OCI-LY3 (cell line): ENCODE results near the gene EYA4.

Experiments used
- CTCF ChIP-seq: fragments of 200-600, 300-600 bp; sonication (generic); IDR thresholded peaks from 2 replicates; pipeline ENCODE4 v1.5.1; 2014; ENCODE audit warnings: antibody characterized with exemption, low read length, low read depth
- EZH2phosphoT487 ChIP-seq: fragments of 200-600 bp; shearing (Covaris generic); IDR thresholded peaks from 2 replicates; pipeline ENCODE4 v1.6.1; 2018; ENCODE audit warnings: antibody characterized with exemption, mixed run types, low read depth

DNA sequence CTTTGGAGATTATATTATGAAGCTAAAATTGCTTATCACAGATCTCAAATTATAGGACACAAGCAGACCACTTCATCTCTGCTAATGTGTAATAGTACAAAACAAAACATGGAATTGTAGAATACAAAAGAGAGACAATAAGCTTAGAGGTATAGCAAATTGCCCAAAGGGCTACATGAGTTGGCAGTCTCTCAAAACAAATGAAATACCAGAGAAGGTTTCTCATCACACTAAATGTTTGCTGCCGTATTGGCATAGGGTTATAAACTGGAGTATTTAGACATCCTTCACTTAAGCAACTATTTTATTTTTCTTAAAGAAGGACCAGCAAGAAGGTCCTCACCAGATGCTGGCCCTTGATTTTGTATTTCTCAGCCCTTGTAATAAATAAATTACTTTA is 5.9 kb upstream of the EYA4 start:
- TF ChIP-seq CTCF: no peak
- TF ChIP-seq EZH2phosphoT487: no peak
